ENCODE results near the gene FSTL4.

FSTL4 gene

DNA sequence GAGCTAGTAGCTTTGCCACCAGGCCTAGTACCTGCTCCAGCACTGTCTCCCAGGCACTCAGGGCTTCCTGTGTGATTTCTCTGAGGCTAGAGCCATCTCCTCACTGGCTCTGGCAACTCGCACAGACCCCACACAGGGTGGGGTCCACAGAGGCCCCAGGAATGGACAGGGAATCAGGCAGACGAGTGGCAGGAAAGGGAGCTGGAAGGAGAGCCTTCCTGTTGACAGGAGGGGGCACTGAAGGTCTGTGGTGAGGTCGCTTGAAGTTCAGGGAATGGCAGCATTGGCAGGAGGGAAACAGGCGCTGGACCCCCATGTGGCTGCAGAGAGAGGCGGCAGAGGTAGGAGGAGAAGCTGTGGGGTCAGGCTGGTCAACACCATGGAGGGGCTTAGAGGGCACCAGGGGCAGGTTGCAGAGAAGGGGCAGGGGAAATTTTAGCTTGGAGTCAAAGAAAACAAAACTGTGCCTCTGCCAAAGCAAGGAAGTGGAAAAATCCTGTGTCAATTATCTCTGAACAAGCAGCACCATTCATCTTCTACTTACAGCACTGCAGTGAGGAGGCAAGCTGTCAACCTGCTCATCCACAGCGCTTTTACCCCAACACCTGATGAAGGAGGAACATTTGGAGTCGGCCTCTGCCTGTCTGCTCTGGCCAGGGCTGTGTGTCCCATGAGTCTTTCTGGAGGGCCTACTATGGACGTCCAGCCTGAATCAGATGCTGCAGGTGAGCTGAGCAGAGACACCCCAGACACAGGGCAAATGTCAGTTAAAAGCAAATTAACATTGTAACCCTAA, 270.2 kb downstream of the FSTL4 start:
- Histone ChIP-seq H3K27ac (ENCODE audit: poor library complexity, severe bottlenecking) (no peak overlapping the region), H3K4me3 (ENCODE audit: severe bottlenecking) (no peak overlapping the region), H3K36me3 (ENCODE audit: low read depth) (no peaks in the 10 kb centered on the region), H3K4me1 (ENCODE audit: insufficient read depth, poor library complexity, severe bottlenecking) (no peaks in the 10 kb centered on the region), H3K27me3 (ENCODE audit: insufficient read depth, poor library complexity, severe bottlenecking) (no peaks in the 10 kb centered on the region), H3K9me3 (ENCODE audit: severe bottlenecking) (no peaks in the 10 kb centered on the region)
- ATAC-seq (ENCODE audit: low read depth) (no peak), DNase-seq (ENCODE audit: low spot score) (no peak)
- TF ChIP-seq, protein P1, sequence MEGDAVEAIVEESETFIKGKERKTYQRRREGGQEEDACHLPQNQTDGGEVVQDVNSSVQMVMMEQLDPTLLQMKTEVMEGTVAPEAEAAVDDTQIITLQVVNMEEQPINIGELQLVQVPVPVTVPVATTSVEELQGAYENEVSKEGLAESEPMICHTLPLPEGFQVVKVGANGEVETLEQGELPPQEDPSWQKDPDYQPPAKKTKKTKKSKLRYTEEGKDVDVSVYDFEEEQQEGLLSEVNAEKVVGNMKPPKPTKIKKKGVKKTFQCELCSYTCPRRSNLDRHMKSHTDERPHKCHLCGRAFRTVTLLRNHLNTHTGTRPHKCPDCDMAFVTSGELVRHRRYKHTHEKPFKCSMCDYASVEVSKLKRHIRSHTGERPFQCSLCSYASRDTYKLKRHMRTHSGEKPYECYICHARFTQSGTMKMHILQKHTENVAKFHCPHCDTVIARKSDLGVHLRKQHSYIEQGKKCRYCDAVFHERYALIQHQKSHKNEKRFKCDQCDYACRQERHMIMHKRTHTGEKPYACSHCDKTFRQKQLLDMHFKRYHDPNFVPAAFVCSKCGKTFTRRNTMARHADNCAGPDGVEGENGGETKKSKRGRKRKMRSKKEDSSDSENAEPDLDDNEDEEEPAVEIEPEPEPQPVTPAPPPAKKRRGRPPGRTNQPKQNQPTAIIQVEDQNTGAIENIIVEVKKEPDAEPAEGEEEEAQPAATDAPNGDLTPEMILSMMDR (IDR thresholded peaks at IDR 0.05; ENCODE audit: poor library complexity, severe bottlenecking): no peak

DNA sequence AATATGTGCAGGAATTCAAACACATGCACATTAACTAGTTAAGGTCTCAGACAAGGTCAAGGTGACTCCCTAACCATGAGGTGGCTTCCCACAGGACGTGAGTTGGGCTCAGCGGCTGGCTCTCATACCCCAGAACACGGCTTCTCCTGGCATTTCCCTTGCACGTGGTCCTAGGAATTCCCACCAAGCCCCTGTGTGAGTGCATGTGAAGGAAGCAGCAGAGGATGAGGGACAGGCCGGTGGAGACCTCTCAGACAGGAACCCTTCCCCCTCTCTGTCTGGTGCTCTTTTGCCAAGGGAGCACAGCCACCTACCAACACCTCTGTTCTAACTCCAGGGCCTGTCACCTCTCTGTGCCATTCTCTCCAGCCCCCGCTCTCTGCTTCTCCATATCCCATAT, 271.0 kb downstream of the FSTL4 start:
- Histone ChIP-seq H3K36me3 (ENCODE audit: low read depth) (no peaks in the 10 kb centered on the region), H3K4me1 (ENCODE audit: insufficient read depth, poor library complexity, severe bottlenecking) (no peaks in the 10 kb centered on the region), H3K4me3 (ENCODE audit: severe bottlenecking) (no peak overlapping the region), H3K9me3 (ENCODE audit: severe bottlenecking) (no peaks in the 10 kb centered on the region), H3K27ac (ENCODE audit: poor library complexity, severe bottlenecking) (no peak overlapping the region), H3K27me3 (ENCODE audit: insufficient read depth, poor library complexity, severe bottlenecking) (no peaks in the 10 kb centered on the region)
- ATAC-seq (ENCODE audit: low read depth) (no peak), DNase-seq (ENCODE audit: low spot score) (no peak)
- TF ChIP-seq, protein P1 (IDR thresholded peaks at IDR 0.05; ENCODE audit: poor library complexity, severe bottlenecking): no peak

DNA sequence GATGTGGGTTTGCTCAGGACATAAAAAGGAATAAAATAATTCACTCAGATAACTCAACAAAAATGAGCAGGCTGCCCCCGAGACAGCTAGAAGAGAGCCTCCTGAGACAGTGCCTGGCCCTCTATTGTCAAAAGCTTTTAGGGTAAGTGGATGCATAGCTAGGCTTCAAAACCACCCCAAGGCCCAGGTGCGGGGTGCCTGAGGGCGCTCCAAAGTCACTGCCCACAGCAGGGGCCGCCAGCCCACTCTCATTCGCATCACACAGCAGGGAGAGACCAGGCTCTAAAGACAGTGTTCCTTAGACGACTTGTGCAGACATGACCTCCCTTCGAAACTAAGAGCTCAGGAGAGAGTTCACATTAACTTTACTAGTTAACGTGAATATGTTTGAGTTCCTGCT, 271.5 kb downstream of the FSTL4 start:
- H3K27me3 ChIP-seq (ENCODE audit: insufficient read depth, poor library complexity, severe bottlenecking): no peaks in the 10 kb centered on the region
- H3K36me3 ChIP-seq (ENCODE audit: low read depth): no peaks in the 10 kb centered on the region
- H3K9me3 ChIP-seq (ENCODE audit: severe bottlenecking): no peaks in the 10 kb centered on the region
- TF ChIP-seq, protein P1 (IDR thresholded peaks at IDR 0.05; ENCODE audit: poor library complexity, severe bottlenecking): no peak
- no peaks in the 10 kb centered on the region for H3K4me1 ChIP-seq (ENCODE audit: insufficient read depth, poor library complexity, severe bottlenecking)
- ATAC-seq (ENCODE audit: low read depth): no peak
- no peak for DNase-seq (ENCODE audit: low spot score)
- no peak overlapping the region for H3K27ac ChIP-seq (ENCODE audit: poor library complexity, severe bottlenecking)
- H3K4me3 ChIP-seq (ENCODE audit: severe bottlenecking): no peak overlapping the region

DNA sequence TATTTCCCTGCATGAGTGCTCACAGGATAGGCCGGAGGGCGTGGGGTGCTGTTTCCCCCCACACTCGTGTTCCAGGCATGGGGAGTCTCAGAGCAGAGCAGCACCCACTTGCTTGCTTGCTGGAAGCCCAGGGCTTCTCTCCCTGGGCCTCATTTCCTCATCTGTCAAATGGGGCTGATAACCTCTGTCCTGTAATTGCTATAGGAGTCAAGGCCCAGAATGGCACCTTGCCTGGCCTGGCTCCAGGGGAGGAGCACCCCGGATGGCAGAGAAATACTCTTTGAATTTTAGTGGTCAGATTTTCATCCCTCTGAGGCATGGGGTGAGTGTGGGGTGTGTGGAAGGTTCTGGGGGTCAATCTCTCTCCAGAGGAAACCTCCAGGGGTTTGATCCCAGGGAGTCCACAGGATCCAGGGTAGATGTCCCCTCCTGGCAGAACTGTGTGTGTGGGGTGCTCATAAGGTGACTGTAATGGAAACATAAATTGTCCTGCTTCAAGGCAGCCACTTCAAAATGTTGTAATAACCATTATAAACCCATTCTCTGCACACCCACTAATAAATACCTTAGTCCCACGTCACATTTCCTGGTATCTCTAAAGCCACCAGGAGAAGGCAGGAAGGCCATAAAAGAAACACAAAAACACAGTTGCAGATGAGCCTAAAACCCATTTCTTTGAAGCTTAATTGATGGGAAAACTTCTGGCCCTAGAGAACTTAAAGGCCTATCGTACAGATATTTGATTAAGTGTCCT, 272.2 kb downstream of the FSTL4 start:
- ATAC-seq (ENCODE audit: low read depth): no peak
- Histone ChIP-seq H3K36me3 (ENCODE audit: low read depth) (no peaks in the 10 kb centered on the region), H3K9me3 (ENCODE audit: severe bottlenecking) (no peaks in the 10 kb centered on the region), H3K4me3 (ENCODE audit: severe bottlenecking) (no peak overlapping the region), H3K27me3 (ENCODE audit: insufficient read depth, poor library complexity, severe bottlenecking) (no peaks in the 10 kb centered on the region), H3K4me1 (ENCODE audit: insufficient read depth, poor library complexity, severe bottlenecking) (no peaks in the 10 kb centered on the region), H3K27ac (ENCODE audit: poor library complexity, severe bottlenecking) (no peak overlapping the region)
- TF ChIP-seq, protein P1 (IDR thresholded peaks at IDR 0.05; ENCODE audit: poor library complexity, severe bottlenecking): no peak
- DNase-seq (ENCODE audit: low spot score): peak; percentile 56

All from RWPE2 (cell line).